ENCODE data around the gene PYGB.

The PYGB gene

DNA sequence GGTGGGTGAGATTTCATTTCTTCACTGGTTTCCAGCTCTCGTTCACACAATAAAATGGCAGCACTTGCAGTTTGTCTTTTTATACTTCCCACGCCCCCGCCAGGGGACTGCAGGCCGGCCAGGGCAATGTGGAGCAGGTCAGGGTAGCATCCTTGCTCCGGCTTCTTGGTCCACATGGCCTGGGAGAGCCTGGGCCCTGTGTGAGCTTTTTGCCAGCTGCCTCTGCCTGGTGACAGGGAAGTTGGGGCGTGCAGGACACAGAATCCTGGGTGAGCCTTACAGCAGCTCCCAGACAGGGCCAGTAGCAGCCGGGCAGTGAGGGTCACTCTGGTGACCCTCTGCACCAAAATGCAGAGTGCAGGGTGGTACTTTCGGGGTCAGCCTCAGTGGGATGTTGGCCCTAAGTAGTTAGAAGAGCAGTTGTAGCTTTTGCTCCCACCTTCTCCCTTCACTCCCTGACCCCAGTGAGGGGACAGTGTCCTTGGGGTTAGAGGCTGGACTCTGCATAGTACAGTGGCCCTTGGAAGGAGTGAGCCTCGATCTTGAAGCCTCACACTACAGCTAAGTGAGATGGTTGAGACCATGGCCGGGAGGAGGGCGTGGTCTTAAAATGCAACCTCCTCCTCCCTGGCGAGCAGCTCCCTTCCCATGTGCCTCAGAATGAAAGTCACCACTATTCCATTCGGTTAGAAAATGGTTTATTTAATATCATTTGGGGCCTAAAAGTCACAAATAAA lies 23.8 kb downstream of the PYGB start:
- DNase-seq (ENCODE audit: low read depth in 3 of 3) = no peak

DNA sequence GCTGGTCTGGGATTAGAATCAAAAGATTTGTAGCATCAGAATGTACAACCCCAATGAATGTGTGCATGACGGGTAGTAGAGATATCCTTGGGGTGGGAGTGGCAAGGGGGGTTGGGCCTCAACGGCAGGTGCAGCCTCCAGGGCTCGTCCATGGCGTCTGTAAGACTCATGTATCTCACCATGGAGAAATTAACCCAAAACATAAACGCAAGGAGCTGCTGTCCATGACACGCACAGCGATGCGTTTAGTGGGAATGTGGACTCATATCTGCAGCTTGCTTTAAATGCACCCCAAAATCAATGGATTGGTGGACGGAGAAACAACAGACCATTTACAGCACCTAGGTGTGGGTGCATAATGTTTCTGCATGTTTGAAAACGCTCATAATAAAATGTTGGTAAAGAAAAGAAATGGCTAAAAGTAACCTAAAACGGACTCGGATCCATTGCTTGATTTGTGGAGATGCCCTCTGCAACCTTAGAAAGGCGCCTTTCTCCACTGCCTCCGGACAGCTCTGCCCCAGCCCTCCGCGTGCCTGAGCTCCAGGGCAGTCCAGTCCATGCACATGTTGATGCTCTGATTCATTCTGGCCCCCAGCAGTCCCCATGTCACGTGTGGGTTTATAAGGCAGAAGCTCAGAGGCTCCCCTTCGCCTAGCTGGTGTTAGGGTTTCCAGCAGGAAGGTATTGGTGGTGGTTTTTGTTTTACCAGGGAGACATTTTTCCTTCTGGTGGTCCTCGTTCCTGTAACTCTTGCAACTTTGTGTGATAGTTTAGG lies 24.5 kb downstream of the PYGB start:
- no peak for DNase-seq (ENCODE audit: low read depth in 3 of 3)

DNA sequence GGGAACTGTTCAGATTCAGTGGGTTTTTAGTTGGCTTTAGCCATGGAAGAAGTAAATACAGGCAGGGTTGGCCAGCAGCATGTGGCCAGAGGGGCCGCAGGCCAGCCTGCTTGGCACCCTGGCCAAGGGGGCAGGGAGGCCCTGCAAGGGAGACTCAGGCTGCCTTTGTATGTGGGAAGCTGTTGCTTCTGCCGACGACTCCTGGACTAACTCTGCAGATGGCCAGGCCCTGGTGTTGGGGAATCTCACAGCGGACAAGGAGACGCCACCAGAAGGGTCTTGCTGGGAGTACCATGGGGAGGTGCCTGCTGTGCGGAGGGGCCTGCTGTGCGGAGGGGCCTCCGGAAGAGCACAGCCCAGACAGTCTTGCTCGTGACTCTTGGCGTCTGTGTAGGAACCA lies 25.2 kb downstream of the PYGB start:
- no peak for DNase-seq (ENCODE audit: low read depth in 3 of 3)

DNA sequence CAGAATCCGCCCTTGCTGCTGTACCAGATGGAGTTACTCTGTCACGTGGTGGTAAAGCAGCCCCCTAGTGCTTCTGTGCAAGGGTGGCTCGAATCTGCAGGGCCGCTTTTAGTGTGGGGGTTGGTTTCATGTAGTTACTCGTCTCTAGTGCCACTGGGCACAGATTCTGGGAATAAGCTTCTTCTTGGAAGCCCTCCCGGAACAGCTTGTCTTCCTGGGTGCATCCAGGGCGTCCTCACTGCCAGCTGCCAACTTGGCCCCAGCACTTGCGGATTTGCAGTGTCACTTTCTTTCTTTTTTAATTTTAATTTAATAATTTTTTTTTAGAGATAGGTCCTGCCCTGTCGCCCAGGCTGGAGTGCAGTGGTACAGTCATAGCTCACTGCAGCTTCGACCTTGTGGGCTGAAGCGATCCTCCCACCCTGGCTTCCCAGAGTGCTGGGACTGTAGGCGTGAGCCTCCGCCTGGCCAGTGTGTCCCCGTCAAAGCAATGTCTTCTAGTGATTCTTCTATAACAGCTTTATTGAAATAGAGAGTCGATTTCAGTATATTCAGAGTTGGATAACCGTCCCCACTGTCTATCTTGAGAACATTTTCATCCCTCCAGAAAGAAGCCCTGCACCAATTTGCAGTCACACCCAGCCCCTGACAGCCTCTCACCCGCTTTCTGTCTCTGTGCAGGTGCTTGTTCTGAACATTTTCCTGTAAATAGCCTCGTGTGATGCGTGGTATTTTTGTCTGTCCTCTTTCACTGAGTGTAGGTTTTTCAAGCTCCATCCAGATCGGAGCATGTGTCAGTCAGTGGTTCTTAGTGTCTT lies 25.9 kb downstream of the PYGB start:
- DNase-seq (ENCODE audit: low read depth in 3 of 3) = no peak

DNA sequence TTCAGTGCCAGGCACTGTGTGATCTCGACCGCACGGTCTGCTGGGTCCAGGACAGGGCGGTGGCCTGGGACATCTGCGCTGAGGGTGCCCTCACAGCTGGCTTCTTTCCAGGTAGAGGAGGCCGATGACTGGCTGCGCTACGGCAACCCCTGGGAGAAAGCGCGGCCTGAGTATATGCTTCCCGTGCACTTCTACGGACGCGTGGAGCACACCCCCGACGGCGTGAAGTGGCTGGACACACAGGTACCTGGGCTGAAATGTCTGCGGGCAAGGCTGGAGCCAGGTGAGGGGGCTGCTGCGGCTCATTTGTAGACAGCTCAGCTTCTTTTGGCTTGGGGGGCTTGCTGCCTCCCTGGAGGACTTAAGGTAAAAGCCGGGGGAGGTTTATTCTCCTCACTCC lies 26.6 kb downstream of the PYGB start:
- DNase-seq (ENCODE audit: low read depth in 3 of 3) = no peak

DNA sequence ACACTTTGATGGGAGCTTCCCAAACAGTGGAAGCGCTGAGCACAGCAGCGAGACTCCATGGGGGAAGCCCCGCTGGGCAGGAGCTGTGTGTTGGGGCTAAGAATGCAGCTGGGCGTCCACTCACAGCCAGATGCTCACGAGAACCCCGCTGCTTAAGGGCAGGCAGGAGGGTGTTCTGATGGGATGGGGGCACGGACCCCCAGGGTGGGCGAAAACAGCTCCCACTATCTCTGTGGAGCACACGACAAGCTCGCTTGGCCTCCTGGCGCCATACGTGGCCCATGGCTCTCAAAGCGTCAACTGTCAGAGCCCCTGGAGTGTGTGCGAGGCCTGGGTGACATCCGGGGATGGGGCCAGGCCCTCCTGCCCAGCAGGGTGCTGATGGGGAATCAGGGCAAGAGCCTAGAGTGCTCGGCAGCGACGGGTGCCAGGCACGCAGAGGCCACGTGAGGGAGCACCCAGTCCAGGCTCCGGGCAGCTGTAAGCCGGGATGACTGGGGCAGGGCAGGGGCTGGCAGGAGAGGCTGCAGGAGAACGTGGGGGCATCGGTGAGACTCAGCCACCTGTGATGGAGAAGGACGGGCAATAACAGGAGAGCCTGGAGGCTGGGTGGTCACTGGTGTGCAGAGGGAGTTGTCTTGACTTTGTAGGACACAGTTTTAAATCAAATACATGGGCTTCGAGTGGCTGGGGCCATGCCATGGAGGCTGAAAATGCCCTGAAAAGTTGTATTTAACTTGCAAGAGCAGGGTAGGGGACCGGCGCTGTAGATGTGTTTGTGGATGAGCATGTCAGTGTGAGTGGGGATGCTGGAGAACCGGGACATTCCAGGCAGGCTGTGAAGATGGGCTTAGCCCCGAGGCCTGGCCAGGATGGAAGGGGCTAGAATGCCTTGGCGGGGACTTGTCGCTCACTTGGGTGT lies 27.3 kb downstream of the PYGB start:
- no peak for DNase-seq (ENCODE audit: low read depth in 3 of 3)

DNA sequence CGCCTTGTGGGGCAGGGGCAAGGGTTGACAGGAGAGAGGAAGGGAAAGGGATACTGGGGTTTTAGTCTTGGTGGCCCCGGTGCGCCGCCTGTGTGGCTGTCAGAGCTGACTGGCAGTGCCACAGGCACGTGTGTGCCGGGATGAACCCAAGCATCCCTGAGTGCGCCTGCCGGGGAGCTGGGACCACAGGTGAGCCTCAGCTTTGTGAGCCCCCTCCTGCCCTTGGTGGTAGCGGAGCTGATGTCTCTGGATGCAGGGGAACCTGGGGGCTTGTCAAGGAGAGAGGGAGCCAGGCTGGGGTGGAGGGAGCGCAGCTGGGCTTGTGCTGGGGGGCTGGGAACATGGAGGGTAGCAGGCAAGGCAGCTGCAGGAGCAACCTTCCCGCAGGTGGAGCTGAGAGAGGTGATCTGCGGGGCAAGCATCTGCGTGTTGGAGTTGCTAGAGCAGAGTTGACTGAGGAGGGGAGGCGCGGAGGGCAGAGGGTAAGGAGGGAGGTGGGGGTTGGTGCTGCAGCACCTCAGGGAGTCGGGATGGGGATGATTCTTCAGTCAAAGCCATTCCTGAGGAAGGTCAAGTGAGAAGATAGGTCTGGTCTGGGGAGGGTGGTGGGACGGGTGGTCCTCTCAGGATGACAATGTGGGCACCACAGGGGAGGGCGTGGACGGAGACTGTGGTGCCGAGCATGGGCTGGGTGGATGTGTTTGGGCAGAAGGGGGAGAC lies 28.1 kb downstream of the PYGB start:
- no peak for DNase-seq (ENCODE audit: low read depth in 3 of 3)

DNA sequence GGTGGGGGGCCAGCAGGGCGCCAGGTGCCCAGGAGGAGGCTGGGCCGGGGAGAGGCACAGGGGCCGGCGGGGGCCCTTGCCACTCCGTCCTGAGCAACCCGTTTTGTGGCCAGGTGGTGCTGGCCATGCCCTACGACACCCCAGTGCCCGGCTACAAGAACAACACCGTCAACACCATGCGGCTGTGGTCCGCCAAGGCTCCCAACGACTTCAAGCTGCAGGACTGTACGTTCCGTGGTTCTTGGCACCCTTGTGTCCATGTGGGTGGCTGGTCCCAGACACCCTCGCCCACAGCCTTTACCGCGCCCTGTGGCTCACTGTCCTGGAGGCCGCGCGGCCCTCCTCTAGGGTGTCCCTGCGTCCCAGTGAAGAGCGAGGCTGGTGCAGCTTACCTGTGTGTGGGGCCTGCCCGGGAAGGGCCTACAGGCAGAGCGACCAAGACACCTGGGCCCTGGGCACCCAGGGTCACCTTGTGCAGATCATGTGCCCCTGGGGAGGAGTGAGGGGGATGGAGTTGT lies 28.7 kb downstream of the PYGB start:
- no peak for DNase-seq (ENCODE audit: low read depth in 3 of 3)

DNA sequence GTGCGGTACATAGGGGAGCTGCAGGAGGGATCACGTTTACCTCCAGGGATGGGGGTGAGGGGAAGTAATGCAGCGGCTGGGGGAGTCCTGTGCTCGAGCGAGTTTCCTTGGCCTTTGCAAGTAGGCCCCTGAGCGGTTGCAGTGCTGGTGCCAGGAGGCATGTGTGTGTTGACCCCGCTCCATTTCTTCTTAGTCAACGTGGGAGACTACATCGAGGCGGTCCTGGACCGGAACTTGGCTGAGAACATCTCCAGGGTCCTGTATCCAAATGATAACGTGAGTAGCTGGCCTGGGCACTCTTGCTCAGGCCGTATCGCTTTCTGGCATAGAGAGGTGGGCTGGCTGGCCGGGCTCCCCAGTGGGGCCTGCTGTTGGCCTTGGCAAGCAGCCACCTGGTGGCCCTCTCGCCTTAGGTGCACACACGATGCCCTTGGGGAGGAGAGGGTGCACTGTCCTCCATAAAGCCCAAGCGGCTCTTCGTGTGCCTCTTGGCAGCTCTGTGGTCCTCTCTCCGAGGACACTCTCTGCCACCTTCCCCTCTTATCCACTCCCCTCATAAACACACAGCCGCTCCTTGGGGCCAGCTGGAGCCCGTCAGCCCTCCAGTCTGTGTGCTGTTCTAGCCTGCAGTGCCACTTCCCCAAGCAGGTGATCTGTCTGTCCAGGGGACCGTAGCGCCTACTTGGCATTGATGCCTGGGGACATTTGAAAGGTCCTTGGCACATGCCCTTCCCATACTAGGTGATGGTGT lies 29.3 kb downstream of the PYGB start:
- no peak for DNase-seq (ENCODE audit: low read depth in 3 of 3)

DNA sequence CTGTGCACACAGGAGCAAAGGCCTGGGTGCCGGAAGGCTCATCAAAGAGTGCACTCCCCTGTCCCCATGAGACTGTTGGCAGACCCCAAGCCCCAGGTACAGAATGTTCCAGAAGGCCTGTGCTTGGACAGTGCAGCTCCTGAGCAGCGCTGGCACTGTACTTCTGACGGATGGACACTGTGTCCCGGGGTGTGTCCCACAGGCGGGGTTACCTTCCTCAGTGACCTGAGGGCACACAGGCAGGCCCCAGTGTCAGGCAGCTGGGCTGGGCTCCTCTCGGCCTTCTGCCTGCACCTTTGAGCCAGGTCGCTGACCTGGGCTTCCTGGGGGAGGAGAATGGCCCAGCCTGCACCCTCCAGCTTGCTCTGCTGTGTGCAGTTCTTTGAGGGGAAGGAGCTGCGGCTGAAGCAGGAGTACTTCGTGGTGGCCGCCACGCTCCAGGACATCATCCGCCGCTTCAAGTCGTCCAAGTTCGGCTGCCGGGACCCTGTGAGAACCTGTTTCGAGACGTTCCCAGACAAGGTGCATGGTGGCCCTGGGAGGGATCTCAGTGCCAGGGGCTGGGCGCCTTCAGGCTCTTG lies 30.1 kb downstream of the PYGB start:
- DNase-seq (ENCODE audit: low read depth in 3 of 3) = no peak

DNA sequence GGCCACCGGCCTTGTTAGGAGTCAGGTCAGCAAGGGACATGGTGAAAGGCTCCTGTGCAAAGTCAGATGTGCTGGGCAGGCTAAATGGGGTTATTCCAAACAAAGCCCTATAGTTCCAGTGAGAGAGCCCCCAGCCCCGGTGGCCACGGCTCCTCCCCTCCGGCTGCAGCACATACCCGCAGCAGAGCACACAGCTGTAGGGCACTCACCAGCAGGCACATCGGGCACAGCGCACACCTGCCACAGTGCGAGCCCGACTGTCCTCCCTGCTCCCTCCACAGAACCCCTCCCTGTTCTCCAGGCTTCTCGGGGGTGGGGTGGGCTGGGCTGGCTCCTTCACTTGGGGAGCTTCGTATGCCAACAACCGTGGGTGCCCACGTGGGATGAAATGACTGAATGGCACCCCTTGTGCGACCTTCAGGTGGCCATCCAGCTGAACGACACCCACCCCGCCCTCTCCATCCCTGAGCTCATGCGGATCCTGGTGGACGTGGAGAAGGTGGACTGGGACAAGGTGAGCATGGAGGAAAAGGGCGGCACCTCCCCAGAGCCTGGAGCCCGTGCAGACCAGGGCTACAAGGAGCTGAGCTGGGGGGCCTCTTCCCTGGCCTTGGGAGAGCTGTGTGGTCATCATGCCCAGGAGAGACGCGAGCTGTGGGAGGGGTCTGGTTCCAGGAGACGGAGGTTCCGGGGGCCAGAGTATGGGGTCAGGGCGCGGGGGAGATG lies 30.9 kb downstream of the PYGB start:
- DNase-seq (ENCODE audit: low read depth in 3 of 3) = no peak

DNA sequence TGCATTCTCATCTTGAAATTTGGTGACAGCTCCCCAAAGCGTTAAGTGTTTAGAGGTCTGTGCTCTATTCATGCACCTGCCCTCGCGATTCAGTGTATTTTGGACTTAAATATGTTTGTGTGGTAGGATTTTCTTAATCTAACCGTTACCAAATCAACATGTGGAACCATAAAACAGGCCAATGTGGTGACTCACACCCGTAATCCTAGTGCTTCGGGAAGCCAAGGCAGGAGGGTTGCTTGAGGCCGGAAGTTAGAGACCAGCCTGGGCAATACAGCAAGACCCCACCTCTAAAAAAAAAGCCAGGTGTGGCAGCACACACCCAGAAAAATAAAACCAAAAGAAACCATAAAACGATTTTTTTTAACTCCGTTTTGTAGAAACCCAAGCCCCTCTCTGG lies 31.5 kb downstream of the PYGB start:
- no peak for DNase-seq (ENCODE audit: low read depth in 3 of 3)

DNA sequence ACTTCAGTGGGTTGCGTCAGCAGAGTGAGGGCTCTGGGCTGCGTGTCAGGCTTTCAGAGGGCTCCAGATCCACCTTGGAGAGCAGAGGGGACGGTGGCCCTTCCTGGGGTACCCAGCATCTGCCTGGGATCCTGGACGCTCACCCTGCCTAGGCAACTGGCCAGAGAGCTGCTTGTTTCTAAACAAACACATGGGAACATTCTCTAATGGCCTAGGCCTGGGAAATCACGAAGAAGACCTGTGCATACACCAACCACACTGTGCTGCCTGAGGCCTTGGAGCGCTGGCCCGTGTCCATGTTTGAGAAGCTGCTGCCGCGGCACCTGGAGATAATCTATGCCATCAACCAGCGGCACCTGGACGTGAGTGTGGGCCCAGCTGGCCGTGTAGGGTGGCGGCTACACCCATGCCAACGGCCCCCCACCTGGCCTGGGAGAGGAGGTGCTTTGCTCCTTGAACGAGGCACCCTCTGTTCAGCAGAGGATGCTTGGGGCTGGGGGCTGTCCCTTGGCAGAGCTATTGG lies 32.2 kb downstream of the PYGB start:
- DNase-seq (ENCODE audit: low read depth in 3 of 3) = no peak

DNA sequence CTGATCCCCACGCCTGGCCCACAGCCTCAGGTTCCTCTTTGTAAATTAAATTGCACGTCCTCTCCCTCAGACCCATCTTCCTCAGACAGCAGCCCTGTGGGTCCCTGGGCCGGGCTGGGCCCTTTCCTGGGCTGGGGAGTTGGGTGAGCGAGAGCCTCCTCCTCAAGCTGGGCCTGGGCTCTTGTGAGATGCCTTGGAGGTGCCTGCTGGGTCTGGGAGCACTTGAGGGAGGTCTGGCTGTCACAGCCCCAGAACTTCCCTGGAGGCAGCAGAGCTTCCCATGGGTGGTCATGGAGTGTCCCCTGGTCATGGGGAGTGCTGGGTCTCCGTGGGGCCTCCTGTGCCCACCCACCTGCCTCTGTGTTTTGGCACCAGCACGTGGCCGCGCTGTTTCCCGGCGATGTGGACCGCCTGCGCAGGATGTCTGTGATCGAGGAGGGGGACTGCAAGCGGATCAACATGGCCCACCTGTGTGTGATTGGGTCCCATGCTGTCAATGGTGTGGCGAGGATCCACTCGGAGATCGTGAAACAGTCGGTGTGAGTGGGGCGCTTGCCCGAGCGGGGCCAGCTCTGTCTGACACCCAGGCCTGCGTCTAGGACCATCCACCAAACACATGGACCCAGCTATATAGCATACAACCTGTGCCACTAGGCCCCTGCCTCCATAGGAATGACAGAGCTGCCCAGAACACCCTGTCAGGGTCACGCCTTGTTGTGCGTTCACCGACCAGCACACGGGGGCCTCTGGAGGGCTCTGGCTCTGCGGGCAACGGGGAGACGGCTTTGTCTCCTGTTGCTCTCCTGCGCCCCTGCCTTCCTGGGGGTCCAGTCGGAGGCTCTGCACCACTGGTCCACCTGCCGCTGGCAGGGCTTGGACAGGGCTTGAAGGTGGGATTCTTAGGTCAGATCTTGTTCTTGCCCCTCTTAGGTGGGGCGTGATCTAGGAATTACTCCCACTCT lies 33.0 kb downstream of the PYGB start:
- DNase-seq (ENCODE audit: low read depth in 3 of 3) = no peak

DNA sequence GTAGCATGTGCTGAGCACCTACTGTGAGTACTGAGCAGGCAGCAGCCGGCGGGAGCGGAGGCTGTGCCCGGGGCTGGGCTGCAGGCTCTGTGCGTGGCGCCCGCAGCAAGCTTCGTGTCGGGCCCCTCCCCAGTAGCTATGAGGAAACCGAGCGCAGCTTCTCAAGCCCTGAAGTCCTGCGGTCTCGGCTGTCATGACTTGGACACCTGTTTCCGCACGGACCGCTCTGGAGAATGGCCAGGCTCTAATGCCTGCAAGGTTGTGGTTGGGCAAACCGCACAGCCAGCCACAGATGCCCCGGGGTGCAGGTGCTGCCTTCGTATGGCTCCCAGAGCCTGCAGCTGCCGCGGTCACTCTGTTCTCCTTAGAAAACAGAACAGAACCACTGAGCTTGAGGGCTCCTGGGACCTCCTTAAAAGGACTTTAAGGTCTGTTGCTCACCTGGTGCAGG lies 33.7 kb downstream of the PYGB start:
- no peak for DNase-seq (ENCODE audit: low read depth in 3 of 3)

DNA sequence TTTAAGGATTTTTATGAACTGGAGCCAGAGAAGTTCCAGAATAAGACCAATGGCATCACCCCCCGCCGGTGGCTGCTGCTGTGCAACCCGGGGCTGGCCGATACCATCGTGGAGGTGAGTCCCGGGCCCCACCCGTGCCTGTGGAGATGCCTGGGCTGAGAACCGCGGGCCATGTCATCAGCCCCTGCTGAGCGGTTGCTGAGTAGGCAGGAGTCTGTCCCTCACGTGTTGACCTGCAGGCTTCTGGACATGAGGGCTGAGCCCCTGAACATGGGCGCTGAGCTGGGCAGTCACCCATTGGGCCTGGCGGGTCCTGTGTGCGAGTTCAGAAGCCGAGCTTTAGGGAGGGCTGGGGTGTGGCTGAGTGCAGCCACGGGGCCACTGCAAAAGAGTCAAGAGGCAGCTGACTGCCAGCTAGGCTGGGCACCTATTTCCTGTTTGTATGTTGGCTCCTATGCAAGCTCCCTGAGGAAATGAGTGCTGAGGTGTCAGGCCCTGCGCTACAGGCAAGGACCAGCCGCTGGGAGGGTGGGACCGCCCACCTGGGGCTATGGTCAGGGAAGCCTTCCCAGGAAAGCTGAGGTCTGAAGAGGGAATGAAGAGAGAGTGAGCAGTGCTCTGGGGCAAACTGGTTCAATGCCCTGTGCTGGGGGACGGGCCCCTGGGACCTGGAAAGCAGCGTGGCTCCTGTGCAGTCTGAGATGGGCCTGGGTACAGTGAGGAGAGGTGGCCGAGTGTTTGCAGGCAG lies 34.3 kb downstream of the PYGB start:
- no peak for DNase-seq (ENCODE audit: low read depth in 3 of 3)

DNA sequence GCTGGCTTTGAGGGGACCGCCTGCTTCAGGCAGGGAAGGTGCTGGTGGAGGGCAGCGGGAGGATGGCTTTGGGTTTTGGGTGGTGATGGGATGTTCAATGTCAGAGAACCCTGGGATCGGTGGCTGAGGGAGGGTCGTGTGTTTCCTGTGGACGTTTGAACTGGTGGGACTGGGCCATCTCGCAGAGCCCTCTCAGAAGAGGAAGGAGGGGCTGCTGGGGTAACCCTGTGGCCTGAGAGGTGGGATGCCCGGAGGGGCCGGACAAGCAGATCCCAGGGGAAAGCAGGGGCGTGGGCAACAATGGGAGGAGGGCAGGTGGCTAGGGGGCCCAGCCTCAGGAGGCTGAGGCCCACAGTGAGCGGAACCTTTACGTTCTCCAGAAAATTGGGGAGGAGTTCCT lies 34.9 kb downstream of the PYGB start:
- DNase-seq (ENCODE audit: low read depth in 3 of 3) = no peak
